SK-N-SH treated with all-trans-retinoic acid at 6 μM for 48 hours (cell line): Measurements from ENCODE around the gene LTBR.

Source experiments
- ARNTL ChIP-seq: fragments of 450-650 bp; formaldehyde crosslinking; IDR thresholded peaks from 2 replicates; pipeline ENCODE4 v1.5.0; 2020; ENCODE audit warnings: low read depth, mild to moderate bottlenecking, moderate library complexity, borderline replicate concordance
- BACH2 ChIP-seq: fragments of 250-450 bp; sonication (Bioruptor Pico); IDR thresholded peaks from 2 replicates; pipeline ENCODE4 v1.9.0; 2021; ENCODE audit warnings: mild to moderate bottlenecking, borderline replicate concordance
- CREB5 ChIP-seq: fragments of 250-450 bp; sonication (Bioruptor Pico); IDR thresholded peaks from 2 replicates; pipeline ENCODE4 v1.5.1; 2020; ENCODE audit warnings: low read depth, mild to moderate bottlenecking, moderate library complexity
- CSDC2 ChIP-seq: fragments of 250-450 bp; sonication (Bioruptor Pico); IDR thresholded peaks from 2 replicates; pipeline ENCODE4 v1.5.0; 2020; ENCODE audit warnings: mild to moderate bottlenecking, moderate library complexity
- CSRNP3 ChIP-seq: fragments of 250-450 bp; sonication (Bioruptor Pico); IDR thresholded peaks from 2 replicates; pipeline ENCODE4 v1.5.1; 2021; ENCODE audit warnings: mild to moderate bottlenecking, moderate library complexity
- ISL1 ChIP-seq: fragments of 250-450 bp; sonication (Bioruptor Pico); IDR thresholded peaks from 2 replicates; pipeline ENCODE4 v2.1.2; 2022; ENCODE audit warnings: mild to moderate bottlenecking, moderate library complexity
- PATZ1 ChIP-seq: fragments of 250-450 bp; sonication (Bioruptor Pico); IDR thresholded peaks from 2 replicates; pipeline ENCODE4 v1.8.0; 2020; ENCODE audit warnings: mild to moderate bottlenecking, moderate library complexity, borderline replicate concordance
- PPARA ChIP-seq: fragments of 250-450 bp; sonication (Bioruptor Pico); IDR thresholded peaks from 2 replicates; pipeline ENCODE4 v1.5.0; 2020; ENCODE audit warnings: mild to moderate bottlenecking, borderline replicate concordance
- TSHZ2 ChIP-seq: fragments of 250-450 bp; sonication (Bioruptor Pico); IDR thresholded peaks from 2 replicates; pipeline ENCODE4 v1.5.0; 2020; ENCODE audit warnings: mild to moderate bottlenecking, moderate library complexity
- ZC3H10 ChIP-seq: fragments of 250-450 bp; sonication (Bioruptor Pico); IDR thresholded peaks from 2 replicates; pipeline ENCODE4 v1.5.1; 2021; ENCODE audit warnings: mild to moderate bottlenecking, moderate library complexity
- ZFP3 ChIP-seq: fragments of 250-450 bp; sonication (Bioruptor Pico); IDR thresholded peaks from 2 replicates; pipeline ENCODE4 v1.5.0; 2020; ENCODE audit warnings: mild to moderate bottlenecking, moderate library complexity
- ZNF70 ChIP-seq: fragments of 450-650 bp; formaldehyde crosslinking; IDR thresholded peaks from 2 replicates; pipeline ENCODE4 v1.5.0; 2020; ENCODE audit warnings: mild to moderate bottlenecking, moderate library complexity
- ZNF8 ChIP-seq: fragments of 450-650 bp; formaldehyde crosslinking; IDR thresholded peaks from 2 replicates; pipeline ENCODE4 v1.5.0; 2020; ENCODE audit warnings: mild to moderate bottlenecking, moderate library complexity

DNA sequence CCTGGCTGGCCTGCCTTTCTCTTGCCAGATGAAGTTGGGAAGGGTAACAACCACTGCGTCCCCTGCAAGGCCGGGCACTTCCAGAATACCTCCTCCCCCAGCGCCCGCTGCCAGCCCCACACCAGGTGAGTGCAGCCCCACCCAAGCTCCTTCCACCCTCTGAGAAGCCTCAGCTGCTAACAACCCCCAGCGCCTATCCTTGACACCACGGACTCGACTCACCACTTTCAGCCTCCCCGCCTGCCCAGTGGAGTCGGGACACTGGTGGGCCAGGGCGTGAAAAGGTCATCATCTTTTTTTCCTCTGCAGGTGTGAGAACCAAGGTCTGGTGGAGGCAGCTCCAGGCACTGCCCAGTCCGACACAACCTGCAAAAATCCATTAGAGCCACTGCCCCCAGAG lies 2.1 kb downstream of the LTBR start:
- TF ChIP-seq ARNTL (CRISPR knock-in tag): no peak
- TF ChIP-seq PATZ1: no peak
- TF ChIP-seq ZNF70 (CRISPR knock-in tag): no peak
- TF ChIP-seq ZNF8 (CRISPR knock-in tag): no peak
- TF ChIP-seq CSDC2: no peak
- no peak for TF ChIP-seq ZC3H10 (CRISPR knock-in tag)
- no peak for TF ChIP-seq BACH2 (CRISPR knock-in tag)
- TF ChIP-seq ZFP3 (CRISPR knock-in tag): no peak
- TF ChIP-seq PPARA: no peak
- TF ChIP-seq ISL1 (CRISPR knock-in tag): no peak
- TF ChIP-seq CSRNP3 (CRISPR knock-in tag): no peak
- no peak for TF ChIP-seq TSHZ2 (CRISPR knock-in tag)
- TF ChIP-seq CREB5 (CRISPR knock-in tag): no peak
